Ishikawa (cell line): ENCODE data around the gene PZP.

Source experiments
- CEBPB ChIP-seq: IDR thresholded peaks from 2 replicates; pipeline ENCODE4 v1.6.1; 2012
- EP300 ChIP-seq: IDR thresholded peaks from 2 replicates; pipeline ENCODE4 v1.6.1; 2012; ENCODE audit warnings: borderline replicate concordance
- FOXM1 ChIP-seq: IDR thresholded peaks from 2 replicates; pipeline ENCODE4 v1.6.1; 2012; ENCODE audit warnings: low read depth, borderline replicate concordance
- TAF1 ChIP-seq: IDR thresholded peaks from 2 replicates; pipeline ENCODE4 v1.6.1; 2012; ENCODE audit warnings: low read depth, mild to moderate bottlenecking
- TEAD4 ChIP-seq: IDR thresholded peaks from 2 replicates; pipeline ENCODE4 v1.6.1; 2012
- YY1 ChIP-seq: IDR thresholded peaks from 2 replicates; pipeline ENCODE4 v1.6.1; 2012; ENCODE audit warnings: low read depth

DNA sequence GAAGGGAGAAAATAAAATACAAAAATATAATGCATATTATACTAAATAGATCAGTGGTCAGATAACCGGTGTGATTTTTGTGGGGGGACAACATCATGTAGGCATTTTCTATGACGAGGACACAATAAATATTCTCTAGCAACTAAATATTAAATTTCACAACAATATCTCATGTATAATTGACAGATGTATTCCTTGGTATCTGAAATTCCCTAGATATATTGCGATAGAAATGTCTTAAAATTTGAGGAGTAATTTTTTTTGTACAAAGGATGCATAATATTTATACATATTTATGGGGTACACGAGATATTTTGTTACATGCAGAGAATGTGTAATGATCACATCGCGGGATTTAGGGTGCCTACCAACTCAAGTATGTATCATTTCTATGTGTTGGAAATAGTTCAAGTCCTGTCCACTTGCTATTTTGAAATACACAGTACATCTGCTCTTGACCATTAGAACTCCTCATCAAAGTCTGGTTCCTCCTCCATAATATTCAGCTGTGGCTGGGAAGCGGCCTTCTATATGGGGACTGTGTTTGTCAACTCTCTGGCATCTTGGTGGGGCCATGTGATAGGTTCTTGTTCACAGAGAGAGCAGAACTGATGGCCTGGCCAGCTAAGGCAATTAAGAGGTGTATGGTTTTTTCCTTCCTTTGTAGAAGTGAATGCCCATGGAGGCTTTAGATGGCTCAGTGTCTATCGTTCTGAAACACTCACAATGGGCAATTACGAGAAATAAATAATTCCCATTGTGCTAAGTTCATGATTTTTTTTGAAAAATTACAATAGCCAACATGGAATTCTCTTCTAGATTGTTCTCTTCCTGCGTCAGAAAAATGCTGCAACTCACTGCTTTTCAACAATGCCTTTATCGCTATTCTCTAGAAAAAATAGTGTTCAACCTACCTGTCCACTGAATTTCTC lies 101.3 kb downstream of the PZP start:
- no peak for TF ChIP-seq EP300
- TF ChIP-seq TAF1 = no peak
- no peak for TF ChIP-seq TEAD4
- no peak for TF ChIP-seq YY1
- TF ChIP-seq FOXM1 = no peak
- TF ChIP-seq CEBPB = no peak
